Right atrium auricular region (tissue), 2 donors: ENCODE data around the gene ACTR3C. TPM values are rescaled to one million over a fixed set of nuclear protein-coding genes. Genes with fewer than 3 reads are reported as not detected.
A peak's percentile ranks its signal among the peaks of the same experiment; 100 is the strongest.

Source experiments
- DNase-seq: peaks from one replicate; pipeline ENCODE4 v3.0.0-alpha.2; 2019; ENCODE audit warnings: low spot score
- H3K27ac ChIP-seq, 2 donors: fragments of 200-600 bp; sonication (generic); 1 replicate in 1 of 2; 2 replicates in 1 of 2; pipeline ENCODE4 v1.5.1; 2016 to 2019
- H3K27me3 ChIP-seq, 2 donors: fragments of 200-600 bp; sonication (generic); one replicate each; pipeline versions ENCODE4 v1.5.1 to v1.6.0; 2017 to 2019
- H3K36me3 ChIP-seq: fragments of 200-600 bp; sonication (generic); one replicate; pipeline ENCODE4 v1.5.1; 2016
- H3K4me1 ChIP-seq, 2 donors: fragments of 200-600 bp; sonication (generic); one replicate each; pipeline versions ENCODE4 v1.5.1 to v1.6.0; 2017 to 2019
- H3K4me3 ChIP-seq, 2 donors: fragments of 200-600 bp; sonication (generic); 1 replicate in 1 of 2; 2 replicates in 1 of 2; pipeline ENCODE4 v1.5.1; 2017 to 2019; ENCODE audit warnings: mild to moderate bottlenecking in 1 of 2, moderate library complexity in 1 of 2
- H3K9me3 ChIP-seq, 2 donors: fragments of 200-600 bp; sonication (generic); one replicate each; pipeline ENCODE4 v1.5.1; 2019
- CTCF ChIP-seq, 2 donors: fragments of 200-600 bp; sonication (generic); IDR thresholded peaks; one replicate each; pipeline ENCODE4 v1.5.1; 2019; ENCODE audit warnings: antibody characterized with exemption in 2 of 2
- total RNA-seq, 2 donors: library from RNA; depleted of rRNA; stranded (reverse); fragments of >200 nt; gene quantifications; one replicate each; pipeline ENCODE4 v1.1.0, GENCODE V29; 2016

Gene ACTR3C
- total RNA-seq = 1 to 10 TPM; 3.2 to 4.1 TPM

GRCh38 chr7:150322833-150323681 is at the start of gene ACTR3C, which contains the start of gene LRRC61:
Gene ACTR3C (minus strand): TSS chr7:150323545. CDS start chr7:150295296, 28,249 bp downstream.
Gene LRRC61 (plus strand): TSS chr7:150323355. CDS start chr7:150336862, 13,507 bp downstream.
- Histone ChIP-seq H3K36me3 (no peaks in the 10 kb centered on the region), H3K27me3 (no peaks in the 10 kb centered on the region), H3K27ac (peak within 1 kb of the TSS; percentile 70), H3K9me3 (no peaks in the 10 kb centered on the region), H3K4me1 (peaks cover 0 to 25% of the 10 kb centered on the region in 2 donors), H3K4me3 (peak within 1 kb of the TSS; percentile 60 to 68)
- no peak for TF ChIP-seq CTCF (IDR thresholded peaks at IDR 0.05)
- no peak for DNase-seq

GRCh38 chr7:150372271-150373048 is 49.1 kb upstream of the ACTR3C start:
- TF ChIP-seq CTCF (IDR thresholded peaks at IDR 0.05) = no peak
- DNase-seq = no peak
- peaks cover 41% of the 10 kb centered on the region for H3K36me3 ChIP-seq
- H3K9me3 ChIP-seq = no peaks in the 10 kb centered on the region
- no peaks in the 10 kb centered on the region for H3K27me3 ChIP-seq
- peaks cover 0 to 48% of the 10 kb centered on the region in 2 donors for H3K4me1 ChIP-seq
- H3K27ac ChIP-seq = peak overlapping the region in 1 of 2 donors; percentile 44
- H3K4me3 ChIP-seq = no peak overlapping the region

- Histone ChIP-seq H3K4me1 (peaks cover 0 to 48% of the 10 kb centered on the region in 2 donors), H3K27ac (no peak overlapping the region), H3K4me3 (no peak overlapping the region), H3K27me3 (no peaks in the 10 kb centered on the region), H3K9me3 (no peaks in the 10 kb centered on the region), H3K36me3 (peaks cover 41% of the 10 kb centered on the region)
- no peak for TF ChIP-seq CTCF (IDR thresholded peaks at IDR 0.05)
- no peak for DNase-seq
Observed at GRCh38 chr7:150371996-150372270, 48.6 kb upstream of the ACTR3C start.

GRCh38 chr7:150371131-150371995 is 48.0 kb upstream of the ACTR3C start:
- Histone ChIP-seq H3K4me1 (peaks cover 0 to 48% of the 10 kb centered on the region in 2 donors), H3K27me3 (no peaks in the 10 kb centered on the region), H3K4me3 (no peak overlapping the region), H3K9me3 (no peaks in the 10 kb centered on the region), H3K27ac (no peak overlapping the region), H3K36me3 (peaks cover 41% of the 10 kb centered on the region)
- TF ChIP-seq CTCF (IDR thresholded peaks at IDR 0.05) = no peak
- no peak for DNase-seq

GRCh38 chr7:150370612-150371071 is 47.3 kb upstream of the ACTR3C start:
- DNase-seq = no peak
- Histone ChIP-seq H3K36me3 (peaks cover 41% of the 10 kb centered on the region), H3K27ac (peak overlapping the region; percentile 91 to 98), H3K9me3 (no peaks in the 10 kb centered on the region), H3K4me1 (peaks cover 0 to 48% of the 10 kb centered on the region in 2 donors), H3K4me3 (no peak overlapping the region), H3K27me3 (no peaks in the 10 kb centered on the region)
- TF ChIP-seq CTCF (IDR thresholded peaks at IDR 0.05) = no peak
